H1 (cell line): Measurements from ENCODE around the gene NEDD4.

Experiments used
- BACH1 ChIP-seq: IDR thresholded peaks from 2 replicates; pipeline ENCODE4 v1.6.1; 2012; ENCODE audit warnings: low read length, improper control_type of control experiment
- CEBPB ChIP-seq: IDR thresholded peaks from 2 replicates; pipeline ENCODE4 v1.6.1; 2012; ENCODE audit warnings: low read depth, low read length
- CREB1 ChIP-seq: IDR thresholded peaks from 2 replicates; pipeline ENCODE4 v1.6.1; 2012; ENCODE audit warnings: inconsistent platforms
- GTF2F1 ChIP-seq: IDR thresholded peaks from 2 replicates; pipeline ENCODE4 v1.6.1; 2012; ENCODE audit warnings: low read depth, low read length, improper control_type of control experiment, borderline replicate concordance
- KDM5A ChIP-seq: fragments of 200-600 bp; IDR thresholded peaks from 2 replicates; pipeline ENCODE4 v1.7.1; 2012; ENCODE audit warnings: mild to moderate bottlenecking, low read length, inconsistent platforms, mixed read lengths
- PHF8 ChIP-seq: fragments of 200-600 bp; sonication (generic); conservative IDR thresholded peaks from 2 replicates; pipeline ENCODE4 v1.7.1; 2012; ENCODE audit warnings: low read depth, mild to moderate bottlenecking, inconsistent platforms, low read length, moderate library complexity
- POLR2A ChIP-seq, 2 experiments: IDR thresholded peaks; 1 replicate in 1 of 2; 2 replicates in 1 of 2; pipeline ENCODE4 v1.6.1; 2011; ENCODE audit warnings: low read depth in 2 of 2, low read length in 2 of 2, mild to moderate bottlenecking in 2 of 2; ENCODE audit errors: control extremely low read depth in 1 of 2
- RBBP5 ChIP-seq: IDR thresholded peaks from 2 replicates; pipeline ENCODE4 v1.7.1; 2012; ENCODE audit warnings: low read depth, mild to moderate bottlenecking, inconsistent platforms, low read length, moderate library complexity, borderline replicate concordance
- SIN3A ChIP-seq, 2 experiments: IDR thresholded peaks in 1 of 2; conservative IDR thresholded peaks in 1 of 2; 2 replicates each; pipeline ENCODE4 v1.6.1; 2011 to 2012; ENCODE audit warnings: low read length in 2 of 2, improper control_type of control experiment in 1 of 2, low read depth in 1 of 2, mild to moderate bottlenecking in 1 of 2
- TF ChIP-seq, protein P1 (sequence below): IDR thresholded peaks from 2 replicates; pipeline ENCODE4 v1.6.1; 2011; ENCODE audit warnings: low read length, improper control_type of control experiment
- TF ChIP-seq, protein P2 (sequence below), 3 experiments: IDR thresholded peaks; 1 replicate in 2 of 3; 2 replicates in 1 of 3; pipeline versions ENCODE4 v1.5.1 to v1.6.1; 2011; ENCODE audit warnings: low read length in 3 of 3, mild to moderate bottlenecking in 3 of 3, inconsistent platforms in 2 of 3, low read depth in 1 of 3, moderate library complexity in 1 of 3; ENCODE audit not compliant: insufficient read depth in 1 of 3; ENCODE audit errors: control extremely low read depth in 1 of 3
- TF ChIP-seq, protein P3 (sequence below): IDR thresholded peaks from 2 replicates; pipeline ENCODE4 v1.6.1; 2012; ENCODE audit warnings: inconsistent platforms
- TF ChIP-seq, protein P4 (sequence below): fragments of 300-600 bp; sonication (generic); IDR thresholded peaks from 2 replicates; pipeline ENCODE4 v1.7.1; 2012; ENCODE audit warnings: low read length, moderate library complexity, mild to moderate bottlenecking, inconsistent platforms; ENCODE audit not compliant: insufficient replicate concordance

DNA sequence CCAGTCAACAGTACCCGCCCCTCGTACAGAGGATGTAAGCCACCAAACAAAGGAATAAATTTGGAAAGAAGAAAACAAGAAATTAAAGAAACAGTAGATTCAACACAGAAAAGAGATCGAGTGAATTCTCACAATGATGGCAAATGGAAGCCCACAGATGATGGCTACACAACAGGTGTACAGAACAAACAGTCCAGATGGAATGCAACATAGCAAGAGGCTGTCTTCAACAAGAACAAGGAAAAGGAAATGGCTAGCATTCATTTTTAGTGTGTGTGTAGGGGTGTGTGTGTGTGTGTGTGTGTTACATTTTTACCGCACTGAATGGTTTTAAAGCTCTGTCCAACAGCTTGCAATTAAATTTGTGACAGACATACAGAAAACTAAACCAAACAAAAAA is 12.9 kb downstream of the NEDD4 start:
- TF ChIP-seq, protein P1, sequence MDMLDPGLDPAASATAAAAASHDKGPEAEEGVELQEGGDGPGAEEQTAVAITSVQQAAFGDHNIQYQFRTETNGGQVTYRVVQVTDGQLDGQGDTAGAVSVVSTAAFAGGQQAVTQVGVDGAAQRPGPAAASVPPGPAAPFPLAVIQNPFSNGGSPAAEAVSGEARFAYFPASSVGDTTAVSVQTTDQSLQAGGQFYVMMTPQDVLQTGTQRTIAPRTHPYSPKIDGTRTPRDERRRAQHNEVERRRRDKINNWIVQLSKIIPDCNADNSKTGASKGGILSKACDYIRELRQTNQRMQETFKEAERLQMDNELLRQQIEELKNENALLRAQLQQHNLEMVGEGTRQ = no peak
- TF ChIP-seq RBBP5 = no peak
- TF ChIP-seq KDM5A = no peak
- TF ChIP-seq CEBPB = no peak
- TF ChIP-seq, protein P2, sequence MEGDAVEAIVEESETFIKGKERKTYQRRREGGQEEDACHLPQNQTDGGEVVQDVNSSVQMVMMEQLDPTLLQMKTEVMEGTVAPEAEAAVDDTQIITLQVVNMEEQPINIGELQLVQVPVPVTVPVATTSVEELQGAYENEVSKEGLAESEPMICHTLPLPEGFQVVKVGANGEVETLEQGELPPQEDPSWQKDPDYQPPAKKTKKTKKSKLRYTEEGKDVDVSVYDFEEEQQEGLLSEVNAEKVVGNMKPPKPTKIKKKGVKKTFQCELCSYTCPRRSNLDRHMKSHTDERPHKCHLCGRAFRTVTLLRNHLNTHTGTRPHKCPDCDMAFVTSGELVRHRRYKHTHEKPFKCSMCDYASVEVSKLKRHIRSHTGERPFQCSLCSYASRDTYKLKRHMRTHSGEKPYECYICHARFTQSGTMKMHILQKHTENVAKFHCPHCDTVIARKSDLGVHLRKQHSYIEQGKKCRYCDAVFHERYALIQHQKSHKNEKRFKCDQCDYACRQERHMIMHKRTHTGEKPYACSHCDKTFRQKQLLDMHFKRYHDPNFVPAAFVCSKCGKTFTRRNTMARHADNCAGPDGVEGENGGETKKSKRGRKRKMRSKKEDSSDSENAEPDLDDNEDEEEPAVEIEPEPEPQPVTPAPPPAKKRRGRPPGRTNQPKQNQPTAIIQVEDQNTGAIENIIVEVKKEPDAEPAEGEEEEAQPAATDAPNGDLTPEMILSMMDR (IDR thresholded peaks at IDR 0.05; ENCODE audit: control extremely low read depth in 1 of 3, insufficient read depth in 1 of 3, low read depth in 1 of 3, low read length in 3 of 3) = no peak
- no peak for TF ChIP-seq PHF8
- no peak for TF ChIP-seq SIN3A (conservative IDR thresholded peaks at IDR 0.05 in 1 of 2, IDR thresholded peaks at IDR 0.05 in 1 of 2; ENCODE audit: low read depth in 1 of 2, low read length in 2 of 2)
- TF ChIP-seq POLR2A (IDR thresholded peaks at IDR 0.05; ENCODE audit: control extremely low read depth in 1 of 2, low read depth in 2 of 2, low read length in 2 of 2) = no peak
- TF ChIP-seq BACH1 = no peak
- TF ChIP-seq, protein P3, sequence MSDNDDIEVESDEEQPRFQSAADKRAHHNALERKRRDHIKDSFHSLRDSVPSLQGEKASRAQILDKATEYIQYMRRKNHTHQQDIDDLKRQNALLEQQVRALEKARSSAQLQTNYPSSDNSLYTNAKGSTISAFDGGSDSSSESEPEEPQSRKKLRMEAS = no peak
- TF ChIP-seq GTF2F1 = no peak
- TF ChIP-seq CREB1 = no peak
- TF ChIP-seq, protein P4, sequence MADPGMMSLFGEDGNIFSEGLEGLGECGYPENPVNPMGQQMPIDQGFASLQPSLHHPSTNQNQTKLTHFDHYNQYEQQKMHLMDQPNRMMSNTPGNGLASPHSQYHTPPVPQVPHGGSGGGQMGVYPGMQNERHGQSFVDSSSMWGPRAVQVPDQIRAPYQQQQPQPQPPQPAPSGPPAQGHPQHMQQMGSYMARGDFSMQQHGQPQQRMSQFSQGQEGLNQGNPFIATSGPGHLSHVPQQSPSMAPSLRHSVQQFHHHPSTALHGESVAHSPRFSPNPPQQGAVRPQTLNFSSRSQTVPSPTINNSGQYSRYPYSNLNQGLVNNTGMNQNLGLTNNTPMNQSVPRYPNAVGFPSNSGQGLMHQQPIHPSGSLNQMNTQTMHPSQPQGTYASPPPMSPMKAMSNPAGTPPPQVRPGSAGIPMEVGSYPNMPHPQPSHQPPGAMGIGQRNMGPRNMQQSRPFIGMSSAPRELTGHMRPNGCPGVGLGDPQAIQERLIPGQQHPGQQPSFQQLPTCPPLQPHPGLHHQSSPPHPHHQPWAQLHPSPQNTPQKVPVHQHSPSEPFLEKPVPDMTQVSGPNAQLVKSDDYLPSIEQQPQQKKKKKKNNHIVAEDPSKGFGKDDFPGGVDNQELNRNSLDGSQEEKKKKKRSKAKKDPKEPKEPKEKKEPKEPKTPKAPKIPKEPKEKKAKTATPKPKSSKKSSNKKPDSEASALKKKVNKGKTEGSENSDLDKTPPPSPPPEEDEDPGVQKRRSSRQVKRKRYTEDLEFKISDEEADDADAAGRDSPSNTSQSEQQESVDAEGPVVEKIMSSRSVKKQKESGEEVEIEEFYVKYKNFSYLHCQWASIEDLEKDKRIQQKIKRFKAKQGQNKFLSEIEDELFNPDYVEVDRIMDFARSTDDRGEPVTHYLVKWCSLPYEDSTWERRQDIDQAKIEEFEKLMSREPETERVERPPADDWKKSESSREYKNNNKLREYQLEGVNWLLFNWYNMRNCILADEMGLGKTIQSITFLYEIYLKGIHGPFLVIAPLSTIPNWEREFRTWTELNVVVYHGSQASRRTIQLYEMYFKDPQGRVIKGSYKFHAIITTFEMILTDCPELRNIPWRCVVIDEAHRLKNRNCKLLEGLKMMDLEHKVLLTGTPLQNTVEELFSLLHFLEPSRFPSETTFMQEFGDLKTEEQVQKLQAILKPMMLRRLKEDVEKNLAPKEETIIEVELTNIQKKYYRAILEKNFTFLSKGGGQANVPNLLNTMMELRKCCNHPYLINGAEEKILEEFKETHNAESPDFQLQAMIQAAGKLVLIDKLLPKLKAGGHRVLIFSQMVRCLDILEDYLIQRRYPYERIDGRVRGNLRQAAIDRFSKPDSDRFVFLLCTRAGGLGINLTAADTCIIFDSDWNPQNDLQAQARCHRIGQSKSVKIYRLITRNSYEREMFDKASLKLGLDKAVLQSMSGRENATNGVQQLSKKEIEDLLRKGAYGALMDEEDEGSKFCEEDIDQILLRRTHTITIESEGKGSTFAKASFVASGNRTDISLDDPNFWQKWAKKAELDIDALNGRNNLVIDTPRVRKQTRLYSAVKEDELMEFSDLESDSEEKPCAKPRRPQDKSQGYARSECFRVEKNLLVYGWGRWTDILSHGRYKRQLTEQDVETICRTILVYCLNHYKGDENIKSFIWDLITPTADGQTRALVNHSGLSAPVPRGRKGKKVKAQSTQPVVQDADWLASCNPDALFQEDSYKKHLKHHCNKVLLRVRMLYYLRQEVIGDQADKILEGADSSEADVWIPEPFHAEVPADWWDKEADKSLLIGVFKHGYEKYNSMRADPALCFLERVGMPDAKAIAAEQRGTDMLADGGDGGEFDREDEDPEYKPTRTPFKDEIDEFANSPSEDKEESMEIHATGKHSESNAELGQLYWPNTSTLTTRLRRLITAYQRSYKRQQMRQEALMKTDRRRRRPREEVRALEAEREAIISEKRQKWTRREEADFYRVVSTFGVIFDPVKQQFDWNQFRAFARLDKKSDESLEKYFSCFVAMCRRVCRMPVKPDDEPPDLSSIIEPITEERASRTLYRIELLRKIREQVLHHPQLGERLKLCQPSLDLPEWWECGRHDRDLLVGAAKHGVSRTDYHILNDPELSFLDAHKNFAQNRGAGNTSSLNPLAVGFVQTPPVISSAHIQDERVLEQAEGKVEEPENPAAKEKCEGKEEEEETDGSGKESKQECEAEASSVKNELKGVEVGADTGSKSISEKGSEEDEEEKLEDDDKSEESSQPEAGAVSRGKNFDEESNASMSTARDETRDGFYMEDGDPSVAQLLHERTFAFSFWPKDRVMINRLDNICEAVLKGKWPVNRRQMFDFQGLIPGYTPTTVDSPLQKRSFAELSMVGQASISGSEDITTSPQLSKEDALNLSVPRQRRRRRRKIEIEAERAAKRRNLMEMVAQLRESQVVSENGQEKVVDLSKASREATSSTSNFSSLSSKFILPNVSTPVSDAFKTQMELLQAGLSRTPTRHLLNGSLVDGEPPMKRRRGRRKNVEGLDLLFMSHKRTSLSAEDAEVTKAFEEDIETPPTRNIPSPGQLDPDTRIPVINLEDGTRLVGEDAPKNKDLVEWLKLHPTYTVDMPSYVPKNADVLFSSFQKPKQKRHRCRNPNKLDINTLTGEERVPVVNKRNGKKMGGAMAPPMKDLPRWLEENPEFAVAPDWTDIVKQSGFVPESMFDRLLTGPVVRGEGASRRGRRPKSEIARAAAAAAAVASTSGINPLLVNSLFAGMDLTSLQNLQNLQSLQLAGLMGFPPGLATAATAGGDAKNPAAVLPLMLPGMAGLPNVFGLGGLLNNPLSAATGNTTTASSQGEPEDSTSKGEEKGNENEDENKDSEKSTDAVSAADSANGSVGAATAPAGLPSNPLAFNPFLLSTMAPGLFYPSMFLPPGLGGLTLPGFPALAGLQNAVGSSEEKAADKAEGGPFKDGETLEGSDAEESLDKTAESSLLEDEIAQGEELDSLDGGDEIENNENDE = no peak
